Stomach smooth muscle (tissue), 2 donors: Measurements from ENCODE around the gene DDO.
"Not testable (repeated sequence)": the region's sequence is repeated elsewhere in the genome, so short reads cannot be mapped to it uniquely, and the experiment has no call there.

ENCODE experiments used
- H3K27ac ChIP-seq: one replicate; pipeline ENCODE4 v1.7.0; 2013; ENCODE audit warnings: mild to moderate bottlenecking, low read length, inconsistent platforms
- H3K27me3 ChIP-seq, 2 donors: one replicate each; pipeline ENCODE4 v1.7.0; 2013; ENCODE audit warnings: low read length in 2 of 2; ENCODE audit not compliant: insufficient read depth in 2 of 2, control insufficient read depth in 1 of 2
- H3K36me3 ChIP-seq, 2 donors: one replicate each; pipeline ENCODE4 v1.7.0; 2013; ENCODE audit warnings: low read length in 2 of 2; ENCODE audit not compliant: control insufficient read depth in 2 of 2, insufficient read depth in 2 of 2
- H3K4me1 ChIP-seq: one replicate; pipeline ENCODE4 v1.7.0; 2013; ENCODE audit warnings: low read length; ENCODE audit not compliant: control insufficient read depth, insufficient read depth
- H3K4me3 ChIP-seq, 2 donors: one replicate each; pipeline ENCODE4 v1.7.0; 2013; ENCODE audit warnings: low read length in 2 of 2
- H3K9ac ChIP-seq, 2 donors: one replicate each; pipeline ENCODE4 v1.7.0; 2013; ENCODE audit warnings: low read length in 2 of 2, mild to moderate bottlenecking in 1 of 2
- H3K9me3 ChIP-seq, 2 donors: one replicate each; pipeline ENCODE4 v1.7.0; 2013; ENCODE audit warnings: low read length in 2 of 2; ENCODE audit not compliant: control insufficient read depth in 2 of 2
- donor health status: healthy.
- donor health status: Pancreatic carcinoma.

The DDO gene

GRCh38 chr6:110357298-110357663 lies 58.1 kb downstream of the DDO start:
- Histone ChIP-seq H3K9ac (peak overlapping the region; percentile 85 to 94), H3K27ac (peak overlapping the region; percentile 96), H3K27me3 (no peaks in the 10 kb centered on the region), H3K9me3 (no peaks in the 10 kb centered on the region), H3K4me3 (peak overlapping the region; percentile 81 to 87), H3K36me3 (no peaks in the 10 kb centered on the region), H3K4me1 (peaks cover 54% of the 10 kb centered on the region)

GRCh38 chr6:110356778-110357177 lies 58.6 kb downstream of the DDO start:
- Histone ChIP-seq H3K9ac (peak overlapping the region; percentile 85 to 94), H3K9me3 (no peaks in the 10 kb centered on the region), H3K27me3 (no peaks in the 10 kb centered on the region), H3K4me3 (peak overlapping the region; percentile 81 to 87), H3K27ac (peak overlapping the region; percentile 96), H3K4me1 (peaks cover 57% of the 10 kb centered on the region), H3K36me3 (no peaks in the 10 kb centered on the region)

DNA sequence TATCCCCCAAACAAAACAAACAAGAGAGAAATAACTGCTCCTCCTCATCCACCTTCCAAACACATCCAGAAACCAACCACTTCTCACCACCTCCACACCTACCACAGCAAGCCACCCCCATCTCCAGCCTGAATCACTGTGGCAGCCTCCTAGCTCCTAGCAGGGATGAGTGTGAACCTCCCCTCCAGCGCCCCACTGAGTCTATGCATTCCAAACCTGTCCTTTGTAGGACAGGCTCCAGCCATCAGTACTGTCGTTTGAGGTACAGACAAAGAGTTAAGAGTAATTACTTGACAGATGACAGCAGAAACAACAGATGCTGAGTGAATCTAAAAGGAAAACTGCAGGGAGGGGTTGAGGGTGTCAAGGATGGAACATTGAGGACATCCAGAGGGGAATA lies 59.6 kb downstream of the DDO start:
- Histone ChIP-seq H3K9ac (peak overlapping the region; percentile 64 to 85), H3K36me3 (no peaks in the 10 kb centered on the region), H3K4me3 (peak overlapping the region; percentile 81 to 87), H3K27me3 (no peaks in the 10 kb centered on the region), H3K27ac (peak overlapping the region; percentile 96), H3K4me1 (peaks cover 63% of the 10 kb centered on the region), H3K9me3 (no peaks in the 10 kb centered on the region)

GRCh38 chr6:110355022-110355421 lies 60.4 kb downstream of the DDO start:
- Histone ChIP-seq H3K9me3 (no peaks in the 10 kb centered on the region), H3K4me3 (peak overlapping the region; percentile 81 to 87), H3K9ac (peak overlapping the region in 1 of 2 donors; percentile 64), H3K4me1 (peaks cover 58% of the 10 kb centered on the region), H3K27me3 (no peaks in the 10 kb centered on the region), H3K36me3 (no peaks in the 10 kb centered on the region), H3K27ac (peak overlapping the region; percentile 96)

DNA sequence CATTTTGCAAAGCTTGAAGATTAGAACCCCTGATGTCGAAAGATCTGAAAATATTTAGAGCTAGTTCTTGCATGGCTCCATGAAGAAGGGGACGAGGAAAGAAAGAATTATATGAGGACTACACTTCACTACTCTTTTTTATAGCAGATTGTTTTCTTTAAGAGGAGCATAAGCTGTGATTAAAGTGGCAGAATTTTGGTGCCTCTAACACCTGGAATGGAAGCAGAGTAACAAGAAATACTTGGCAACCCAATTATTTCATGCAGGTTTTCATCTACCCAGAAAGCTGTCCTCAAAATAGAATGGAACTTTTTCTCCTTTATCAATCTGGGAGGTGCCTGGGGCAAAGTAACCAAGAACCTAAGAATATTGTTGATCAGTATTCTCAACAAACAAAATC lies 61.2 kb downstream of the DDO start:
- H3K27ac ChIP-seq, result peak overlapping the region; percentile 96

GRCh38 chr6:110353457-110354001 lies 61.8 kb downstream of the DDO start:
- H3K9me3 ChIP-seq, result no peaks in the 10 kb centered on the region
- peak overlapping the region; percentile 42 to 52 for H3K9ac ChIP-seq
- peaks cover 0 to 2% of the 10 kb centered on the region in 2 donors for H3K36me3 ChIP-seq
- H3K4me1 ChIP-seq, result peaks cover 62% of the 10 kb centered on the region
- no peaks in the 10 kb centered on the region for H3K27me3 ChIP-seq
- H3K4me3 ChIP-seq, result peak overlapping the region; percentile 39 to 44
- peak overlapping the region; percentile 96 for H3K27ac ChIP-seq

More for the DNA sequence above, 61.2 kb downstream of the DDO start:
- Histone ChIP-seq H3K27me3 (no peaks in the 10 kb centered on the region), H3K4me3 (peak overlapping the region; percentile 39 to 87), H3K36me3 (no peaks in the 10 kb centered on the region), H3K9me3 (no peaks in the 10 kb centered on the region), H3K4me1 (peaks cover 60% of the 10 kb centered on the region), H3K9ac (peak overlapping the region in 1 of 2 donors; percentile 52)

DNA sequence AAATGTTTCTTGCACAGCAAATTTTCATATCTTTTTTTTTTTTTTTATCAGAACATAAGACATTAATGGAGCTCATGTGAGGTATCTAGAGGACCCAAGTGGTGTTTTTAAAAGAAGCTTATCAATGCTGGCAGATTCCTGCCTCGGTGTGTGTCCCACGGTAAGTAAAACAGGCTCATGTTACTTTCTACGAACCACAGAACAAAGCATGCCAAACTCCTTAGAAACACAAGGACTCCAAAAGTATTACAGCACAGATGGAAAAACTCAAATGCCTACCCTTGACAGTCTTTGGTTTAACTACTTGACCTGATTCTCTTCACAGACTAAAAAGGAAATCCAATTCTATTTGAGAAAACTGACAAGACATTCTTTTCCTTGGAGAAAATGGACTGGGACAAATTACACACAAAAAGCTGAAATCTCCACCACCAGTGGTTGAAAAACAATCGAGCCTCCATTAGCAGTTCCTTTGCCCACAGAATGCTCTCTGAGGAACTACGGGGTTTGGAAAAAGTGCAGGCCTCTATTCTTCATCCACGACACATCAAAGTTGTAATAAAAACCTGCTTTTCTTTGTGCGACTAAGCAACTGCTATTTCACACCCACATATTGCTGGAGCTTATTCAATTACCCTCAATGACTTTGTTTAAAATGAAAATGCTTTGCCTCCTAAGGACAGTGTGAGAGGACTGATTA lies 62.7 kb downstream of the DDO start:
- Histone ChIP-seq H3K9ac (peak overlapping the region; percentile 42 to 52), H3K4me1 (peaks cover 70% of the 10 kb centered on the region), H3K36me3 (peaks cover 0 to 2% of the 10 kb centered on the region in 2 donors), H3K4me3 (peak overlapping the region; percentile 15 to 44), H3K27me3 (no peaks in the 10 kb centered on the region), H3K27ac (peak overlapping the region; percentile 96), H3K9me3 (no peaks in the 10 kb centered on the region)

- Histone ChIP-seq H3K4me3 (no peak overlapping the region), H3K27me3 (no peaks in the 10 kb centered on the region), H3K36me3 (peaks cover 0 to 2% of the 10 kb centered on the region in 2 donors), H3K27ac (peak overlapping the region; percentile 96), H3K4me1 (peaks cover 73% of the 10 kb centered on the region), H3K9me3 (no peaks in the 10 kb centered on the region), H3K9ac (peak overlapping the region; percentile 6 to 30)
Observed at GRCh38 chr6:110351986-110352385, 63.4 kb downstream of the DDO start.

DNA sequence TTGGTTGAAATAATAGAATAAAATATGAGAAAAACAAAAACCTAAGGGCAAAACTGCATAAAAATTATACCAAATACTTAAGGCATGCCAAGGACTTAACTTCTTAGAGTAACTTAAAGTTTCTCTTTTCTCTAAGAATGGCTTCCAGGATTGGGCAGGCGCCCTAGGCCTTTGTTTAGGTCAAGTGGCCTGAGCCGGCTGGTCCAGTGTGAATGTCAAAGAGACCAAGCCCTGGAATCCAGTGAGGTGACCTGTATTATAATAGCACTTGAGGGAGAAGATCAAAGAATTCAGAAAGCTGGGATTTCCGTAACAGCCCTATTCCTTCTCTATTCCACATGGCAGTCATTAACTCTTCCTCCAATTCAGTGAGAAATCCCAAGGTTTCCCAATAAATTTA lies 63.8 kb downstream of the DDO start:
- H3K9ac ChIP-seq, result peak overlapping the region in 1 of 2 donors; percentile 55
- H3K27ac ChIP-seq, result peak overlapping the region; percentile 96
- H3K27me3 ChIP-seq, result no peaks in the 10 kb centered on the region
- H3K9me3 ChIP-seq, result no peaks in the 10 kb centered on the region
- H3K4me3 ChIP-seq, result peak overlapping the region in 1 of 2 donors; percentile 29
- peaks cover 0 to 2% of the 10 kb centered on the region in 2 donors for H3K36me3 ChIP-seq
- peaks cover 70% of the 10 kb centered on the region for H3K4me1 ChIP-seq

DNA sequence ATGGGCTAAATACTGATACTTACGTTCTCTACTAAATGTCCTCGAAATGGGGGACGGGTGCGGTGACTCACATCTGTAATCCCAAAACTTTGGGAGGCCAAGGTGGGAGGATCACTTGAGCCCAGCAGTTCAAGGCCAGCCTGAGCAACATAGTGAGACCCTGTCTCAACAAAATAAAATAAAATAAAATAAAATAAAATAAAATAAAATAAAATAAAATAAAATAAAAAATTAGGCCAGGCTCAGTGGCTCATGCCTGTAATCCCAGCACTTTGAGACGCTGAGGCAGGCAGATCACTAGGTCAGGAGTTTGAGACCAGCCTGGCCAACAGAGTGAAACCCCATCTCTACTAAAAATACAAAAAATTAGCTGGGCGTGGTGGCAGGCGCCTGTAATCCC lies 64.8 kb downstream of the DDO start:
- not testable (repeated sequence) for H3K27me3 ChIP-seq, H3K9ac ChIP-seq, H3K9me3 ChIP-seq, H3K36me3 ChIP-seq, H3K4me3 ChIP-seq
- Histone ChIP-seq H3K4me1 (peaks cover 61% of the 10 kb centered on the region), H3K27ac (peak overlapping the region; percentile 96)
